Measurements from ENCODE around the gene CNGB1.

DNA sequence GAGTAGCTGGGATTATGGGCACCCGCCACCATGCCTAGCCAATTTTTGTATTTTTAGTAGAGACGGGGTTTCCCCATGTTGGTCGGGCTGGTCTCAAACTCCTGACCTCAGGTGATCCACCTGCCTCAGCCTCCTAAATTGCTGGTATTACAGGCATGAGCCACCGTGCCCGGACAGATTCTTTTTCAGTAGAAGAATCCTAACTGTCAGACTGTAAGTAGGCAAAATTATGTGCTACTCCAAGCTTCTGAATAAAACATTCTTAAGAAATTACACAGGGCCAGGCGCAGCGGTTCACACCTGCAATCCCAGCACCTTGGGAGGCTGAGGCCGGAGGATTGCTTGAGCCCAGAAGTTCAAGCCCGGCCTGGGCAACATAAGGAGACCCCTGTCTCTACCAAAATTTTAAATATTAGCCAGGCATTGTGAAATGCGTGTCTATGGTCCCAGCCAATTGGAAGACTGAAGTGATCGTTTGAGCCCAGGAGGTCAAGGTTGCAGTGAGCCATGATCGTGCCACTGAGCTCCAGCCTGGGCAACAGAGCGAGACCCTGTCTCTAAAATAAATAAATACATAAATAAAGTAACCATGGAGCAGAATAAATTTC is 101.9 kb downstream of the CNGB1 start:
- no peak for TF ChIP-seq CTCF (IDR thresholded peaks at IDR 0.05)
- TF ChIP-seq POLR2AphosphoS5 (IDR thresholded peaks at IDR 0.05) = no peak
- TF ChIP-seq POLR2A (IDR thresholded peaks at IDR 0.05) = no peak
